Endothelial cell of umbilical vein (primary cell): Measurements from ENCODE around the gene NUDT5. TPM values are rescaled to one million over a fixed set of nuclear protein-coding genes. Genes with fewer than 3 reads are reported as not detected.

Source experiments
- BruUV-seq: library from RNA; stranded (reverse); fragments of 400-500 nt; replicated peaks from 2 replicates; lab custom pipeline; 2021; lab: Mats Ljungman, UMichigan
- CTCF ChIA-PET: fragments of 300-600, 350-600 bp; sonication (Branson Sonifier 250); formaldehyde crosslinking; loops from one replicate; lab custom pipeline; 2021; ENCODE audit warnings: antibody characterized with exemption, inconsistent platforms; lab: Charles Lee
- POLR2A ChIA-PET: fragments of 300-600, 350-600 bp; sonication (Branson Sonifier 250); formaldehyde crosslinking; loops from one replicate; lab custom pipeline; 2021; ENCODE audit warnings: antibody characterized with exemption, inconsistent platforms; lab: Charles Lee
- DNase-seq: peaks from one replicate; pipeline ENCODE4 v3.0.0-alpha.2; 2011; ENCODE audit warnings: low read depth, low spot score
- FAIRE-seq: peaks from 2 replicates; lab custom pipeline; 2011; peaks lifted over from hg19 to GRCh38; lab: Jason Lieb, UNC
- H2AFZ ChIP-seq: 2 replicates; pipeline ENCODE4 v1.6.0; 2012; ENCODE audit warnings: low read depth, low read length, control low read depth, inconsistent platforms
- H3K27ac ChIP-seq: 2 replicates; pipeline ENCODE4 v1.5.1; 2011; ENCODE audit warnings: low read depth, mild to moderate bottlenecking, control low read depth, low read length, moderate library complexity; ENCODE audit not compliant: insufficient read depth
- H3K27me3 ChIP-seq, 2 experiments: 2 replicates each; pipeline versions ENCODE4 v1.6.0 to v1.6.1; 2011; ENCODE audit warnings: low read length in 2 of 2, mixed read lengths in 1 of 2; ENCODE audit not compliant: control insufficient read depth in 2 of 2, insufficient read depth in 2 of 2
- H3K36me3 ChIP-seq, 2 experiments: 2 replicates in 1 of 2; 3 replicates in 1 of 2; pipeline ENCODE4 v1.5.1; 2011; ENCODE audit warnings: low read length in 2 of 2, mild to moderate bottlenecking in 1 of 2, moderate library complexity in 1 of 2; ENCODE audit not compliant: control insufficient read depth in 2 of 2, insufficient read depth in 2 of 2; ENCODE audit errors: extremely low read depth in 1 of 2
- H3K4me1 ChIP-seq: 3 replicates; pipeline ENCODE4 v1.5.1; 2011; ENCODE audit warnings: mild to moderate bottlenecking, low read length; ENCODE audit not compliant: control insufficient read depth, insufficient read depth; ENCODE audit errors: extremely low read depth
- H3K4me2 ChIP-seq: 2 replicates; pipeline ENCODE4 v1.6.1; 2011; ENCODE audit warnings: low read length, control low read depth, mixed read lengths; ENCODE audit not compliant: insufficient read depth
- H3K4me3 ChIP-seq, 3 experiments: fragments of 200-600 bp in 1 of 3; sonication (generic), shearing (Covaris generic) in 1 of 3; replicated peaks in 1 of 3; 2 replicates each; pipeline ENCODE4 v1.5.1; 2011 to 2016; ENCODE audit warnings: control low read depth in 3 of 3, low read length in 3 of 3, mild to moderate bottlenecking in 2 of 3, inconsistent platforms in 1 of 3, low read depth in 1 of 3, moderate library complexity in 1 of 3; ENCODE audit not compliant: insufficient read depth in 1 of 3
- H3K79me2 ChIP-seq: 2 replicates; pipeline ENCODE4 v1.6.0; 2012; ENCODE audit warnings: low read length, inconsistent platforms; ENCODE audit not compliant: control insufficient read depth, insufficient read depth
- H3K9ac ChIP-seq: replicated peaks from 2 replicates; pipeline ENCODE3; 2011; ENCODE audit warnings: low read length, control low read depth; ENCODE audit not compliant: insufficient read depth; ENCODE audit errors: extremely low read depth
- H3K9me1 ChIP-seq: replicated peaks from 3 replicates; pipeline ENCODE4 v1.6.0; 2011; ENCODE audit warnings: mild to moderate bottlenecking, low read length; ENCODE audit not compliant: control insufficient read depth, insufficient read depth; ENCODE audit errors: extremely low read depth
- H3K9me3 ChIP-seq: replicated peaks from 2 replicates; pipeline ENCODE4 v1.5.1; 2012; ENCODE audit warnings: low read length, inconsistent platforms; ENCODE audit not compliant: control insufficient read depth, insufficient read depth
- H4K20me1 ChIP-seq: replicated peaks from 2 replicates; pipeline ENCODE3; 2011; ENCODE audit warnings: mild to moderate bottlenecking, low read length; ENCODE audit not compliant: control insufficient read depth, insufficient read depth; ENCODE audit errors: extremely low read depth
- CTCF ChIP-seq, 2 donors: IDR thresholded peaks; 1 replicate in 1 of 2; 2 replicates in 1 of 2; pipeline ENCODE4 v1.5.1; 2011; ENCODE audit warnings: low read length in 2 of 2, mild to moderate bottlenecking in 2 of 2, moderate library complexity in 2 of 2, control low read depth in 1 of 2, inconsistent platforms in 1 of 2, low read depth in 1 of 2; ENCODE audit not compliant: insufficient read depth in 1 of 2; ENCODE audit errors: extremely low read depth in 1 of 2
- EZH2 ChIP-seq: IDR thresholded peaks from 2 replicates; pipeline ENCODE4 v1.6.1; 2012; ENCODE audit warnings: borderline replicate concordance, low read depth, mild to moderate bottlenecking, moderate library complexity, low read length, inconsistent platforms; ENCODE audit not compliant: severe bottlenecking
- FOS ChIP-seq: IDR thresholded peaks from 2 replicates; pipeline ENCODE4 v1.6.1; 2011; ENCODE audit warnings: mild to moderate bottlenecking, low read length, moderate library complexity, borderline replicate concordance; ENCODE audit not compliant: insufficient read depth
- GATA2 ChIP-seq: IDR thresholded peaks from 2 replicates; pipeline ENCODE4 v1.7.0; 2011; ENCODE audit warnings: low read depth, mild to moderate bottlenecking, moderate library complexity, mixed read lengths, low read length; ENCODE audit not compliant: insufficient read length, insufficient read depth
- JUN ChIP-seq: IDR thresholded peaks from 2 replicates; pipeline ENCODE4 v1.6.1; 2011; ENCODE audit warnings: borderline replicate concordance, low read depth; ENCODE audit not compliant: insufficient read length, insufficient read depth
- MAX ChIP-seq: IDR thresholded peaks from 2 replicates; pipeline ENCODE4 v1.6.1; 2011; ENCODE audit not compliant: insufficient read depth, insufficient read length
- MYC ChIP-seq: IDR thresholded peaks from one replicate; pipeline ENCODE4 v1.6.1; 2011; ENCODE audit warnings: mild to moderate bottlenecking, low read depth, low read length
- POLR2A ChIP-seq: IDR thresholded peaks from 2 replicates; pipeline ENCODE4 v1.6.1; 2012; ENCODE audit warnings: low read depth, mild to moderate bottlenecking, control low read depth, low read length
- POLR2AphosphoS5 ChIP-seq: IDR thresholded peaks from 2 replicates; pipeline ENCODE4 v1.6.1; 2012; ENCODE audit warnings: low read depth, mild to moderate bottlenecking, control low read depth, low read length, moderate library complexity; ENCODE audit not compliant: insufficient read depth
- dilution Hi-C: fragments of 300-500 bp; cut with MboI; formaldehyde crosslinking; loops from one replicate; pipeline ENCODE4 v1.15.0; 2019; ENCODE audit warnings: low sequenced_read_pairs; ENCODE audit not compliant: extremely low pct_ligation_motif_present
- intact Hi-C: fragments of 100-400 bp; cut with micrococcal nuclease; formaldehyde crosslinking; loops from one replicate; pipeline ENCODE4 v1.10.0; 2022
- polyA plus RNA-seq, 4 experiments: library from polyadenylated mRNA; depleted of rRNA in 3 of 4; stranded (reverse) in 3 of 4; unstranded in 1 of 4; fragments of >200 nt; gene quantifications; 2 replicates each; pipeline versions ENCODE4 v1.2.1 to v1.2.3, GENCODE V29; 2011 to 2012; ENCODE audit warnings: missing spikeins in 1 of 4
- total RNA-seq: library from RNA; stranded (reverse); gene quantifications from 2 replicates; pipeline ENCODE4 v1.2.3, GENCODE V29; 2021

The NUDT5 gene
- total and polyA plus RNA-seq, 2 donors (not counting 3 experiments of a cell fraction or from before 2014, with no cell fraction given), result 81.8 to 87.8 TPM

GRCh38 chr10:12129222-12130111 lies 66.2 kb downstream of the NUDT5 start, which contains the start of gene SEC61A2:
SEC61A2 (plus strand) TSS chr10:12129677; CDS start chr10:12129788, 111 bp downstream.
- H3K27ac ChIP-seq, result peak within 1 kb of the TSS; percentile 67
- DNase-seq, result peak; percentile 91
- H3K9me1 ChIP-seq, result no peaks in the 10 kb centered on the region
- H3K79me2 ChIP-seq, result peaks cover 2% of the 10 kb centered on the region
- H3K9ac ChIP-seq, result peak within 1 kb of the TSS; percentile 82
- peak; percentile 84 for FAIRE-seq
- no peak for TF ChIP-seq FOS
- TF ChIP-seq GATA2, result no peak
- peak; percentile 84 for TF ChIP-seq POLR2AphosphoS5
- TF ChIP-seq EZH2, result no peak
- peak; percentile 76 for TF ChIP-seq POLR2A
- H3K4me2 ChIP-seq, result peak within 1 kb of the TSS; percentile 83
- no peaks in the 10 kb centered on the region for H3K36me3 ChIP-seq
- intact Hi-C loops (loop anchor here (1.0 to 2.0 kb wide), 3 partner anchors 61 to 86 kb away; partner anchors contain the start of genes DHTKD1 and NUDT5), dilution Hi-C loops (no loop called here)
- peak within 1 kb of the TSS; percentile 74 to 79 (median 78) for H3K4me3 ChIP-seq
- H3K4me1 ChIP-seq, result peaks cover 2% of the 10 kb centered on the region
- H2AFZ ChIP-seq, result peak within 1 kb of the TSS; percentile 95
- no TSS peak for BruUV-seq
- H3K27me3 ChIP-seq, result no peaks in the 10 kb centered on the region
- POLR2A ChIA-PET, result interaction anchor here (1.1 kb wide), 1 partner anchor 87 kb away, joined by 4 read pairs; the partner anchor contains the start of gene UPF2
- H3K9me3 ChIP-seq, result no peaks in the 10 kb centered on the region
- CTCF ChIA-PET, result interaction anchor here (1.0 to 1.2 kb wide), 3 partner anchors 10 to 970 kb away, joined by 3 to 6 read pairs (median 3); partner anchors contain the start of gene OPTN
- no peaks in the 10 kb centered on the region for H4K20me1 ChIP-seq

GRCh38 chr10:12121673-12122072 lies 74.0 kb downstream of the NUDT5 start:
- Histone ChIP-seq H3K4me1 (no peaks in the 10 kb centered on the region), H3K9ac (no peak overlapping the region), H3K9me3 (no peaks in the 10 kb centered on the region), H3K27ac (no peak overlapping the region), H3K4me3 (no peak overlapping the region), H3K27me3 (no peaks in the 10 kb centered on the region), H4K20me1 (no peaks in the 10 kb centered on the region), H2AFZ (no peak overlapping the region), H3K9me1 (no peaks in the 10 kb centered on the region), H3K4me2 (no peak overlapping the region), H3K36me3 (no peaks in the 10 kb centered on the region), H3K79me2 (no peaks in the 10 kb centered on the region)
- DNase-seq, result no peak
- ChIA-PET POLR2A (no interaction called here), CTCF (no interaction called here)
- intact Hi-C loops (no loop called here), dilution Hi-C loops (no loop called here)
- FAIRE-seq, result no peak
- BruUV-seq, result no TSS peak
- TF ChIP-seq FOS, result no peak
- no peak for TF ChIP-seq JUN
- no peak for TF ChIP-seq MYC
- no peak for TF ChIP-seq MAX
- no peak for TF ChIP-seq EZH2
- TF ChIP-seq POLR2A, result no peak
- no peak for TF ChIP-seq POLR2AphosphoS5
- no peak for TF ChIP-seq CTCF (IDR thresholded peaks at IDR 0.05; ENCODE audit: extremely low read depth in 1 of 2, insufficient read depth in 1 of 2, low read depth in 1 of 2, low read length in 2 of 2)
